Lower leg skin (tissue), 3 donors: ENCODE results near the gene ZNF787.

ENCODE experiments used
- CTCF ChIP-seq, 3 donors: fragments of 450-650 bp; IDR thresholded peaks; one replicate each; pipeline ENCODE4 v1.5.1; 2016; ENCODE audit warnings: antibody characterized with exemption in 3 of 3, mild to moderate bottlenecking in 3 of 3, moderate library complexity in 2 of 3
- POLR2A ChIP-seq, 2 donors: fragments of 450-650 bp; IDR thresholded peaks; one replicate each; pipeline ENCODE4 v1.6.1; 2016 to 2017; ENCODE audit warnings: antibody characterized with exemption in 2 of 2, mild to moderate bottlenecking in 1 of 2, moderate library complexity in 1 of 2

- TF ChIP-seq CTCF (IDR thresholded peaks at IDR 0.05) = no peak
- no peak for TF ChIP-seq POLR2A (IDR thresholded peaks at IDR 0.05)
Observed at GRCh38 chr19:56097776-56098175, 23.3 kb downstream of the ZNF787 start.
